Fibroblast of upper back skin (primary cell): ENCODE results near the gene ERO1A.

Experiments
- DNase-seq: peaks from one replicate; pipeline ENCODE4 v3.0.0-alpha.2; 2013

The ERO1A gene

GRCh38 chr14:52598568-52598967 lies 96.8 kb downstream of the ERO1A start:
- DNase-seq = no peak

DNA sequence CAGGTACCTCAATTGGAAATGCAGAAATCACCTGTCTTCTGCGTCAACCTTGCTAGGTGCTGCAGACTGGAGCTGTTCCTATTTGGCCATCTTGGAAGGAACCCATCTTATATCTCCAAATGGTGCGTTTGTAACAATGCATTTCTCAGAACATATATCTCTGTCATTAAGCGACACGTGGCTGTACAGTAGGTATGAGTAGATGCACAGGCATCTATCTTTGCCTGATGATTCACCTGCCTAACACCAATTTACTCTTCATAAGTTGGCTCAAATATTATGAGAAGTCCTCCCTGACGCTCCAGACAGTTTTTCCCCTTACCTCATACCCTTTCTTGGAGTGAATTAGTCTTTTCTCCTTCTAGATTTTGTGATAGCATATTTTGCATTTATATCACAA lies 98.5 kb downstream of the ERO1A start:
- no peak for DNase-seq

DNA sequence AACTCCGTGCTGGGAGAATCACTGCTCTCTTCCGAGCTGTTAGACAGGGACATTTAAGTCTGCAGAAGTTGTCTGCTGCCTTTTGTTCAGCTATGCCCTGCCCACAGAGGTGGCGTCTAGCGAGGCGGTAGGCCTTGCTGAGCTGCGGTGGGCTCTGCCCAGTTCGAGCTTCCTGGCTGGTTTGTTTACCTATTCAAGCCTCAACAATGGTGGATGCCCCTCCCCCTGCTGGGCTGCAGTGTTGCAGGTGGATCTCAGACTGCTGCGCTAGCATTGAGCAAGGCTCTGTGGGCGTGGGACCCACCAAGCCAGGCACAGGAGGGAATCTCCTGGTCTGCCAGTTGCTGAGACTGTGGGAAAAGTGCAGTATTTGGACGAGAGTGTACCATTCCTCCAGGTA lies 99.0 kb downstream of the ERO1A start:
- no peak for DNase-seq

- no peak for DNase-seq
Measured at GRCh38 chr14:52590318-52590717, 105.0 kb downstream of the ERO1A start.
